Vein endothelial cell (primary cell): ENCODE data around the gene OR4S1. TPM values are rescaled to one million over a fixed set of nuclear protein-coding genes. Genes with fewer than 3 reads are reported as not detected.

Experiments used
- total RNA-seq: library from RNA; depleted of rRNA; stranded (reverse); fragments of >200 nt; gene quantifications from 2 replicates; pipeline ENCODE4 v1.2.3, GENCODE V29; 2012

Gene OR4S1, protein sequence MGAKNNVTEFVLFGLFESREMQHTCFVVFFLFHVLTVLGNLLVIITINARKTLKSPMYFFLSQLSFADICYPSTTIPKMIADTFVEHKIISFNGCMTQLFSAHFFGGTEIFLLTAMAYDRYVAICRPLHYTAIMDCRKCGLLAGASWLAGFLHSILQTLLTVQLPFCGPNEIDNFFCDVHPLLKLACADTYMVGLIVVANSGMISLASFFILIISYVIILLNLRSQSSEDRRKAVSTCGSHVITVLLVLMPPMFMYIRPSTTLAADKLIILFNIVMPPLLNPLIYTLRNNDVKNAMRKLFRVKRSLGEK
- not detected in 2 replicates for total RNA-seq

DNA sequence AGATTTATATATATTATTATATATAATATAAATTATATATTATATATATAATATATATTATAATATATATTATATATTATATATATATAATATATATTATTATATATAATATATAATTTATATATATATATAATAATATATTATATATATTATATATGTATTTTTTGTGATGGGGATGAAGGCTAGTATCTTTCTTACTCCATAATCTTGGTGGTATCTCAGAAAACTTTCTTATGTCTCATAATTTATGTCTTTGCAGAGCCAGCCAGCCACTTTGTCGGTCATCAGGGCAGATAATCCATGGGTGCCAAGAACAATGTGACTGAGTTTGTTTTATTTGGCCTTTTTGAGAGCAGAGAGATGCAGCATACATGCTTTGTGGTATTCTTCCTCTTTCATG is at the start of gene OR4S1:
Gene OR4S1, plus strand, starts transcription at position 301 of the 400 bp plus-strand sequence. Its CDS starts 0 bp downstream, at position 301.

DNA sequence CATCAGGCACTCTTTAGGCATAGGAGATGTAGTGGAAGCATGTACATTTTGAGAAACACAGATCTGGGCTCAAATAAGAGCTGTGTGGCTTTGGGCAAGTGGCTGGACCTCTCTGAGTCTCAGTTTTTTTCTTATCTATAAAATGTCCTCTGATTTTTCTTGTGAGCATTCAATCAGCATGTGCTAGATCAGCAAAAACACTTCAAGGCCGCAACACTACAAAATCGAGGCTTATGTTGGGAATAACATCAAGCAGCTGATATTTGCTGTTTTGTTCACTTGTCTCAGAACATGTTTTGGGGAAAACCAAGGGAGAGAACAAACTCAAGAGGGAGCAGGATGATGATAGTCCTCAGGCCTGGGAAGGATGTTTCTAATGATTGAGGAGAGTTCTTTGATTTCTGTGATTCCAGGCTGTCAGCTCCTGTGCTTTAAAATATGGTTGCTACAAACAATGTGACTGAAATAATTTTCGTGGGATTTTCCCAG is 42.6 kb upstream of the OR4S1 start, which contains the start of gene OR4X1:
Gene OR4X1, plus strand, starts transcription at position 439 of the 489 bp plus-strand sequence. Its CDS starts 0 bp downstream, at position 439.

DNA sequence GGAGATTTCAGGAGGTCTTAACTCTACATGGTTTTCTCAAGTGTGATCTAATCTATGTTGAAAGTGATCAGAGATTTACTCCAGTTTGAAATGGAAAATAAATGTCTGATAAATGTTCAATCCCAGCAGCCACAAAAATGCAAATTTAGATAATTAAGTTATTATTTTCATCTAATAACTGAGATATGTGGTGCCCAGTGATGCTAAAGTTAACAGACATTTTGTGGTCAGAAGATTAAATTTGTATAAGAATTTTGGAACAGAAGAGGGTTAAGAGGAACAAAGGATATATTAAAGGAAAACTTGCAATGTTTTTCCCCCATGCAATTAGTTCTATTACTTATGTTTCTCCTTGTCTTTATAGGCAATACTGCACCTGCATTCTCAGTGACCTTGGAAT is 18.6 kb downstream of the OR4S1 start, which contains the start of gene OR4C3:
Gene OR4C3, plus strand, starts transcription at position 301 of the 400 bp plus-strand sequence. CDS start 102 bp downstream, outside the sequence.

Other genes starting within 250 kb of the OR4S1 start
- not detected in 2 replicates for gene OR4B1, start 89.4 kb upstream of the OR4S1 start, total RNA-seq
- gene OR4X2, start 61.1 kb upstream of the OR4S1 start, total RNA-seq, result not detected in 2 replicates
- gene OR4X1, start 42.4 kb upstream of the OR4S1 start, total RNA-seq, result not detected in 2 replicates
- gene OR4C3, start 18.7 kb downstream of the OR4S1 start, total RNA-seq, result not detected in 2 replicates
- gene OR4C5, start 60.2 kb downstream of the OR4S1 start, total RNA-seq, result not detected in 2 replicates
- gene OR4A47, start 182.6 kb downstream of the OR4S1 start, total RNA-seq, result not detected in 2 replicates